GM18873 (cell line): Measurements from ENCODE around the gene CCT7.

ENCODE experiments used
- ATAC-seq: cut with Tn5 transposase; IDR thresholded peaks from one replicate; pipeline ENCODE4 v1.9.1; 2021; ENCODE audit warnings: mild to moderate bottlenecking, moderate library complexity, moderate number of reproducible peaks; ENCODE audit not compliant: unreplicated experiment, low FRiP score

CCT7 gene

DNA sequence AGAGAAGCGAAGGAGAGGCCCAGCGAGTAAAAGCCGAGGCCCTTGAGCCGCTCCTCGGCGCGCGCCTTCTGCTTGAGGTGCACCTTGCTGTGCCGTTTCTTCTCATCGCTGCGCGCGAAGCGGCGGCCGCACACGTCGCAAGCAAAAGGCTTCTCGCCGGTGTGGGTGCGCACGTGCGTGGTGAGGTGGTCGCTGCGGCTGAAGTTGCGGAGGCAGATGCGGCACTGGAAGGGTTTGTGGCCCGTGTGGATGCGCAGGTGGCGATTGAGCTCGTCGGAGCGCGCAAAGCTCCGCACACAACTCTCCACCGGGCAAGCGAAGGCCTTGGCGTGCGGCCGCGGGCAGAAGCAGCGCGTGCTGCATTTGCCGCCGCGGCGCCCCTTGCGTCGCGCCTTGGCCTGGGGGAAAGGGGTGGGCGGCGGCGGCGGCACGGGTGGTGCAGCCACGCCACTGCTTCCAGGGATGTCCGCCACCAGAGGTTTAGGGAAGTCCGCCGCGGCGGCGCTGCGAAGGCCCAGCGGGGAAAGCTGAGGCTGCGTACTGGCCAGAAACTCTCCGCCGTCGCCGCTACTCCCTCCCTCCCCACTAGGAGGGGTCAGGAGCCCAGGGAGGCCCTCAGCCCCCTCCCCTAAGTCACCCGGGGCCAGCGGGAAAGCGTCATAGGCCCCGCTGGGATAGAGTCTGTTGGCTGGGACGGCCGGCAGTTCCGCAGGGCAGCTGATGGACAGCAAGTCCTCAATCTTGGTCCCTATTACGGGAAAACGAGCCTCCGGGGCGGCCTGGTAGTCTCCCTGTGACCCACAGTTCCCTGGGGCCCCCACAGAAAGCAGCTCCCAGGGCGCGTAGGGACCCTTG is 57.6 kb downstream of the CCT7 start:
- no peak for ATAC-seq

DNA sequence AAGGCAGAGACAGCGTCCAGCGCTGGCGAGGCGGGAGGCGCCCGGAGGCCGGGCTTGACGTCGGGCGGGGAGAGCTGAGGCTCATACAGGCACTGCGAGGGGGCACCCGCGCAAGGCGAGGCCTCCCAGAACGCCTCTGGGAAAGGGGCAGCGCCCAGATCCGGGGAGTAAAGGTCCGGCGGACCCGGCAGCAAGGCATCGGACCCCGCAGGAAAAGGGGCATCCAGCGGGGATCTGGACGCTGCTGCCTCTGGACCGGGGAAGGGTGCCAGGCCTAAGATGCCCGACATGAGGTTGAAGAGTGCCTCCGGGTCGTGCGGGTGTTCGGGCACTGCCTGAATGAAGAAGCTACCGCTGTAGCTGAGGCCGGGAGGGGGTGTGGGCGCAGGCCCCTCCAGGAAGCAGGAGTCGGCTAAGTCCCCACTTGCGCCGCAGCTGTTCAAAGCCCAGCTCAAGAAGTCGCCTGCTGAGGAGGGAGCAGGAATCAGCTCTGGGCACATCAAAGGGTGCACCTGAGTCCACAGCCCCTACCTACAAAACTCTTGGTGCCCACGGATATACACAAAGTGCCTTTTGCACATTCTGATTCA is 58.3 kb downstream of the CCT7 start:
- no peak for ATAC-seq

DNA sequence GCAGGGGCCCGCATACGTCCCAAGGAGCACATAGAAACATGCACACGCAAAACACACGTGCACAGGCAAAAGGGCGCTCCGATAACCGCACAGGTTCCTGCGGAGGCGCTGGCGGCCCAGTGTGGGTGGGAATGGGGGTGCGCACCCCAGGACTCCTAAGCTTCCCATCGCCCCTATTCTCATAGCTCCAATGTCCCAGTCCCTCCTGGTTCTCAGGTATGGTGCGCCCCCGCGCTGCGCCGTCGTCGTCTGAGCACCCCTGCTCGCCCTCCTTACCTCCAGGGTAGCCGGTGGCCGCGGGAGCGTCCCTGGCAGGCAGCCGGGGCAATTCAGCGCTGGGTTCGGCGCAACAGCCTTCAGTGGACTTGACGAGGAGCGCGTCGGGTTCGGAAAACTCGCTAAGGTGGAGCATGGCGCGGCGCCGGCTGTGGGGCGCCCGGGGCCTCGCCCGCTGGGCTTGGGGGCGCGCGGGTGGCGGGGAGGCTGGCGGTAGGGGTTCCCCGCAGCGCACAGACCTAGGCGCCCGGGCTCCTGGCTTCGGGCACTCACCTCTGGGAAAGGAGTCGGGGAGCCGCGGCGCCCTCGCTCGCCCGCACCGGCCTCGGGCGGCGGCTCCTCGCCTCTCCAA is 58.9 kb downstream of the CCT7 start:
- ATAC-seq: no peak

DNA sequence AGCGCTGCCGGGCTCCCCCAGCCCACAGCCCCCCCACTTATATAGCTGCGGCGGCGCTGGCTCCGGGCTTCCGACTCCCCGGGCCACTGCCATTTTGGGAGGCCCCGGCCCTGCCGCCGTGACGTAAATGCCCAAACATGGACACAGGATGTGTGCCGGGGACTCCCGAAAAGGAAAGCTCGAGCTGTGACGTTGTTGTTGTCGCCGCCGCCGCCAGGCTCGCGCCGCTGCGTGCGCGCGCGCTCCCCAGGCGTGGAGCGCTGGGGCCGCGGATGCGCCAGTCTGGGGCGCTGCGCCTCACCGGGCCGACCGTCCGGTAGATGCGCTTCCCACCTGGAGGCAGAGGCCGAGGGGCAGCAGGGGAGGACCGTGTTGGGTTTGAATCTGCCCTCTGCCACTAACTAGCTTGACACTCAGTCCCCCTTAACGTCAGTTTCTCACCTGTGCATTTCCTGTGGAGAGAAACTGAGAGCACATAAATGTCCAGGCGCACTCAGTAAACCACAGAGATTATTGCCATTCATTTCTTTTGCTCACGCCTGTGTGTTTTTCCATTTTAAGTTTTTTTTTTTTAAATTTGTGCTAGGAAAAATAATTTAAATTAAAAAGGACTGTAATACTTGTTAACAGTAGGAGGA is 59.5 kb downstream of the CCT7 start, which contains the start of gene EGR4:
Gene EGR4, minus strand, starts transcription at position 15 of the 638 bp plus-strand sequence. CDS start 231 bp downstream, outside the sequence.
- ATAC-seq: peak; percentile 85

DNA sequence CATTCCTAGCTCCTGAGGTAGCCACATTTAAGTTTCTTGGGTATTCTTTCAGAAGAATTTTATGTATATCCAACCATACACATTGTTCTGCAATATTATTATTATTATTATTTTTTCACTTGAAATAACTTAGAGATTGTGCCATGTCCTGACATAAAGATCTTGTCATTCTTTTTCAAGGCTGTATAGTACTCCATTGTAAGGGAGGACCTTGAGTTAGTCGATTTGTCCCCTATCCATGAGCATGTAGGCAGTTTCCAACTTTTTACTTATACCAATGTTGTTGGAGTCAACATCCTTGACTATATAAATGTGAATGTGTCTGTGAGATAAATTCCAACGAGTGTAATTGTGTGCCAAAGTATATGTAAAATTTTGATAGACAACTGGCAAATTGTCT is 60.1 kb downstream of the CCT7 start:
- no peak for ATAC-seq

DNA sequence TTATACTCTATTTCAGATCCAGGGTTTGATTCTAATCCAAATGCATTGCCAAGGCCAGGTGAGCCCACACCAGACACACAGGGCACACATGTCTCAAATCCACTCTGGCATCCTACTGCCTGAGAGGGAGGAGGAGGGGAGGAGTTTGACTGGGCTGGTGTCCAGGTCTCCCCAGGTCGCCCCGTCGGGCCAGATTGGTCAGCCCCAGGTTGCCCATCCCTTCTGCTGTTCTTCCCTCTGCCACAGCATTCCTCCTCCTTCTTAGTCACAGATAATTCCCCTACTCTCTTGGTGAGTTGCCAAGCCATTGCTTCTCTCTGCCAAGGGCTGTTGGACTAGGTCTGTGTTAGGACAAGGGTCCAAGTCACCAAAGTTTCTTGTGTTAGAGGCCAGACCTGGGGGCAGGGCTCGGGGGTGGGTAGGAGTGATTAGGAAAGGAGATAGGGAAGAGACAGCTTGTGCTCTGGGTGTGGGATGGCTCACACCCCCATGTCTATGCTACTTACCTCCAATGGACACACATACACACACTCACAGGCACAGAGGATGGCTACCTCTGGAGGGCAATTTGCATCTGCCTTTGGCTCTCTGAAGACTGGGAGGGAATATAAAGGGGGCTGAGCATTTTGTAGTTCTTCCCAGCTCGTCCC is 61.8 kb downstream of the CCT7 start:
- no peak for ATAC-seq

DNA sequence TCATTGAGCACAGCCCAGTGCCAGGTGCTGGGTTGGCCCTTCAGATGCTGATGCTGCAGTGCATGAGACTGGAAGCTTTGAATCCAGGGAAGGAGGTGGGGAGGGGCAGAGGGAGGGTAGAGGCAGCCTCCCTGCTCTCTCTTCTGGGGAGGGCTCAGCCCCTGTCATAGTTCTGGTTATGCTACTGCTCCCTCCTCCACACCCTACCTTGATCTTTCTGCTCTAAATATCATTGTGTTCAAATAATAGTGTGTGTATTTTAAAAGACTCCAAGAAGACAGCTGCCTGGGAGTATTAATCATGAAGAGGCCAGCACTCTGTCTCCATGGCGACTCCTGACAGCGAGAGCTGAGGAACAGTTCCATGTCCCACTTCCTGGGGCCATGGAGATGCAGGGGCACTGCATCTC is 63.0 kb downstream of the CCT7 start:
- ATAC-seq: no peak

DNA sequence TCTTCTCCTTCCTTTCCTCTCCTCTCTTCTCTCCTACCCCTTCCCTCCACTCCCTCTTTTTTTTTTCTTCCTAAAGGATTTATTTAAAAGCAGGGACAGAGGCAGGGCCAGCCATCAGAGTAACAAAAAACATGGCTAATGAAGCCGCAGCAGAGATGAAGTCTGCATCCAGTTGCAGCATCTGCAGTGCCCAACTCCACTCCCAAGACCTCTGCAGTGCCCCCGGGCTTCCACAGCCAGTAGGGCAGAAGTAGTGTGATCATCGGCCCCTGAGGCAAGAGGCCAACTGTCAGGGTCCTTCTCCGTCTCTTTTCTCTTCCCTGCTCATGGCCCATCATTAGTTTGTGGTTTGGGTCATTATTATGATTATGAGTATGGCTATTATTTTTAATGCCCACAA is 63.5 kb downstream of the CCT7 start:
- ATAC-seq: no peak

DNA sequence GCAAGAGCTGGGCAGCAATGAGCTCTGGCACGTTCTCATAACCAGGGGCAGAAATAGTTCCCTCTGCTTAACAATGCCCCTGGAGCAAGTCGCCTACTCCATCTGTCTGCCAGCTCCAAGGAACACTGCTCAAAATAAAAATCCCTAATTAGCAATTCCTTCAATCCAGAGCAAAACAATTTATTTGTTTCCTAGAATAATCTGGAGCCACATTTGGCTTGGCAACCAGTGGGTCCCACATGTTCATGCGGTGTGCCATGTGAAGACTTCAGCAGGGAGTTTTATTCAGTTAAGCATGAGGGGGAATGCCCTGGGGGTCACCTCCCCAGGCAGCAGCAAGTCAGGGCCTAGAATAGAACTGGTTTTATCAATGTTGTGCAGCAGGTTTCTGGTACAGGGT is 66.8 kb downstream of the CCT7 start:
- ATAC-seq: no peak

DNA sequence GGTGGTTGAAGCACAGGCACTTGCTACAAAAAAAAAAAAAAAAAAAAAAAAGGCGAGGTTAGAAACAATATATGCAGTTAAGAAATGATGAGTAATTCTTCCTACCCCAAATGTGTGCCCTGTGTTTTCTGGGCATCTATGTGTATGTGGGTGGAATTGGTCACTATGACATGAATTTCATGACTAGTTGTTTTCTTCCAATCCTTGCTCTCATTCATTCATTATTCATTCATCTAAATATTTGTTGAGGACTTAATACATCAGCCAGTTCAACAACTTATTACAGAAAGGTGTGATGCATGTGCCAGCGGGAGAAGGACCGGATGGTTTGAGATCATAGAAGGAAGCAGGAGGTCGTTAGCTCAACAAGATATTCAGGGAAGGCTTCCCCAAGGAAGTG is 67.5 kb downstream of the CCT7 start:
- no peak for ATAC-seq
